Mesodermal cell (in vitro differentiated cells): ENCODE data around the gene SCN2B.

Experiments
- H3K27ac ChIP-seq: 2 replicates; pipeline ENCODE4 v1.7.0; 2013; ENCODE audit warnings: mild to moderate bottlenecking, low read depth, low read length, moderate library complexity; ENCODE audit not compliant: severe bottlenecking
- H3K36me3 ChIP-seq: 2 replicates; pipeline ENCODE4 v1.7.1; 2013; ENCODE audit warnings: mild to moderate bottlenecking, low read length, moderate library complexity; ENCODE audit not compliant: control insufficient read depth, insufficient read depth
- H3K4me1 ChIP-seq: one replicate; pipeline ENCODE4 v1.7.1; 2013; ENCODE audit warnings: mild to moderate bottlenecking, low read length; ENCODE audit not compliant: insufficient read depth, control insufficient read depth, poor library complexity, severe bottlenecking
- H3K4me3 ChIP-seq: 2 replicates; pipeline ENCODE4 v1.7.0; 2013; ENCODE audit warnings: low read length, control low read depth, mild to moderate bottlenecking; ENCODE audit not compliant: insufficient read depth, poor library complexity, severe bottlenecking; ENCODE audit errors: extremely low read depth
- H3K9me3 ChIP-seq: 2 replicates; pipeline ENCODE4 v1.7.1; 2013; ENCODE audit warnings: mild to moderate bottlenecking, low read length, moderate library complexity; ENCODE audit not compliant: control insufficient read depth
- WGBS, 2 experiments: methylation state at CpG; one replicate each; pipeline ENCODE4 v1.1.5; 2013; ENCODE audit warnings: missing lambda C conversion rate in 2 of 2; ENCODE audit not compliant: insufficient coverage in 2 of 2; 5-methylcytosine and 5-hydroxymethylcytosine counted together

The SCN2B gene

DNA sequence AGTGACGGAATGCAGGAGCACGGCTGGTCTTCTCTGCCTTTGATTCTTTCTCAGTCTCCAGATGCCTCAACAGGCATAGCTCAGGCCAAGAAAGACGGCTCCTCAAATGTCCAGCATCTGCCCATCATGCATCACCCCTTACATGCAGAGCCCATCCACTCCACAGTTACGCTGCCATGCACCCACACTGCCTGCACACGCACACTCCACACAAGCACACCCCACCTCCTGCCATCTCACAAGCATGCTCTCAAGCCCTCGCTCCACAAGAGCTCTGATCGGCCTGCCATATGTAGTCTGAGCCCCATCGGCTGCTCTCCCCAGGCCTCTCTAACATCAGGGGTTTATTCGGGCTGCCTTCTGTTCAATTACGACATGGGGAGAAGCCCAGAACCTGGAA lies 42.6 kb downstream of the SCN2B start:
- peaks cover 2% of the 10 kb centered on the region for H3K4me1 ChIP-seq
- no peak overlapping the region for H3K27ac ChIP-seq
- H3K9me3 ChIP-seq, result no peaks in the 10 kb centered on the region
- 93 to 94% methylated on average over 7 to 10 of the region's 10 CpGs for WGBS, 2 experiments
- no peak overlapping the region for H3K4me3 ChIP-seq
- H3K36me3 ChIP-seq, result no peaks in the 10 kb centered on the region

- H3K9me3 ChIP-seq, result no peaks in the 10 kb centered on the region
- no peak overlapping the region for H3K27ac ChIP-seq
- H3K4me3 ChIP-seq, result no peak overlapping the region
- H3K4me1 ChIP-seq, result no peaks in the 10 kb centered on the region
- 87% methylated on average over 10 to 12 of the region's 15 CpGs for WGBS, 2 experiments
- no peaks in the 10 kb centered on the region for H3K36me3 ChIP-seq
These were observed 43.9 kb downstream of the SCN2B start for GRCh38 chr11:118132385-118133151.

DNA sequence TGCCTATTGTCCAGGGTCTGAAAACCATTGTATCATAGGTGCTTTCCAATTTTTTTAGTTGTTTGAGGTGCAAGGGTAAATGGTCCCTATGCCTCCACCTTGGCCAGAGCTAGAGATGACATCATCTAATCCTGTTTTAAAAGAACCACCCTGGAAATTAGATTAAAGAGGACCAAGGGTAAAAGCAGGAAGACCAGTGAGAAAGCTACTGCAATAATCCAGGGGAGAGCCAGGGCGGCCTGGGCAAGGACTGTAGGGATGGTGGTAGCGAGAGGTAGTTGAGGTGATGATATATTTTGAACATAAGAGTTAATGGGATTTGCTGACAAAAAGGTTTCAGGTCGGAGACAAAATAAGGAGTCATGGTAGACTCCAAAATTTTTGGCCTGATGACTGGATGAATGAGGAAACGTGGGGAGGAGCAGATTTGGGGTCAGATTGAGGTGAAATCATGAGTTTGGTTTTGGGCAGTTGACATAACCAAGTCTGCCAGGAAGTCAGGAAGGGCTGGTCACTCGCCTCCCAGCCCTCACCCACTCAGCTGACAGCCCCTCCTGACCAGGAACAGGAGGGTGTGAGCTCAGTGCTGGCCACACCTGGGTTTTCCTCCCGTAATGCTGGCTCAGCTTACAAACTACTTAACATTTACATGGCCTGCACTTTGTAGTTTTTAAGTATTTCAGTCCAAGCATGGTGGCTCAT lies 46.8 kb downstream of the SCN2B start:
- 87 to 90% methylated on average over 5 to 6 of the region's 6 CpGs for WGBS, 2 experiments
- H3K9me3 ChIP-seq, result no peaks in the 10 kb centered on the region
- H3K36me3 ChIP-seq, result no peaks in the 10 kb centered on the region
- H3K27ac ChIP-seq, result no peak overlapping the region
- no peak overlapping the region for H3K4me3 ChIP-seq
- no peaks in the 10 kb centered on the region for H3K4me1 ChIP-seq

DNA sequence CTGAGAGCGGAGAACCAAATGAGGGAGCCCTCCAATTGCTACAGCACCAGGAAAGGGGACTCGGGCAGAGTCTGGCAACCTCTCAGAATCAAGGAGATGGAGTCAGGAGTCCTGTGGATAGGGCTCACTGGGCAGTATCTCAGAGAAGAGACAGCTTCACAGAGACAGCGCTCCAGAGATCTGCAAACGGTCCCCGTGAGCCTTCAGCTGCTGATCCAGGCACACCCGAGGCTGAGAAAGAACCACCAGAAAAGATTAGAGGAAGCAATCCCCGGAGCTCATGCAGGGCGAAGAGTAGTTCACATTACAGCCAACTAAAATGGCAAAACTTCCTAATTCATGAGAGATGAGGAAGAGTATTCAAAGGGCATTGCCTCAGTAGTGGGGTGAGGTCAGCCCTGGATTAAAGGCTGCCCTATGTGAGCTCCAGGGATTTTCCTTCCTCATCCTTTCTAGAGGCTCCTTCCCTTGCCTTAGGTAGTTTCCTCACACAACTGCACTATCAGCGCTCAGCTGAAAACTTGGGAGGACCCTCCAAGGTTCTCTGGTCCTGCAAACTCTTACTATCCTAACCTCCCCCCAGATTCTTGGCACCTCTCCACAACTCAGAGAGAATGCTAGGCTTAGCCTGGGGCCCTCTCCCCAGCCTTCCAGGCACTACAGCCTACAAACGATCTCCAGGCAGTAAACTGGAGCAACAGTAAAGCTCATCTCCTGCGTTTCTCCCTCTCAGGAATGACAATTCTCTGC lies 47.5 kb downstream of the SCN2B start:
- 82 to 90% methylated on average over 8 of the region's 11 CpGs for WGBS, 2 experiments
- H3K4me1 ChIP-seq, result no peaks in the 10 kb centered on the region
- H3K27ac ChIP-seq, result no peak overlapping the region
- H3K4me3 ChIP-seq, result no peak overlapping the region
- H3K36me3 ChIP-seq, result no peaks in the 10 kb centered on the region
- H3K9me3 ChIP-seq, result no peaks in the 10 kb centered on the region

DNA sequence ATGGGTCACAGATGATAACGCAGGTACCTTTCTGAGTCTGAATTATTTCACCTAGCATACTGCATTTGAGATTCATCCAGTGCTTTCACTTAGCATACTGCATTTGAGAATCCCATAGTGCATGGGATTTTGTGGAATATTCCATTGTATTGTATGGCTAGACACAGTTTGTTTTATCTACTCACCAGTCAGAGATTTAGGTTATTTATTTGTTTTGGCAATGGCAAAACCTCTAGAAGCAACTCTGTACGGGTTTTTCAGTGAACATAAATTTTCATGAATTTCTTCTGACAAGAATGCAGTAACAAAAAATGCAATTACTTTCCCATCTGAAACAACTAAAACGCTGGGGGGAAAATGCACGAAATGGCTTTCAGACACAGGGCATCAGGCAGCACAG lies 48.1 kb downstream of the SCN2B start:
- Histone ChIP-seq H3K4me3 (no peak overlapping the region), H3K27ac (no peak overlapping the region), H3K4me1 (no peaks in the 10 kb centered on the region), H3K9me3 (no peaks in the 10 kb centered on the region), H3K36me3 (no peaks in the 10 kb centered on the region)
- 89 to 93% methylated on average over 3 to 4 of the region's 4 CpGs for WGBS, 2 experiments

DNA sequence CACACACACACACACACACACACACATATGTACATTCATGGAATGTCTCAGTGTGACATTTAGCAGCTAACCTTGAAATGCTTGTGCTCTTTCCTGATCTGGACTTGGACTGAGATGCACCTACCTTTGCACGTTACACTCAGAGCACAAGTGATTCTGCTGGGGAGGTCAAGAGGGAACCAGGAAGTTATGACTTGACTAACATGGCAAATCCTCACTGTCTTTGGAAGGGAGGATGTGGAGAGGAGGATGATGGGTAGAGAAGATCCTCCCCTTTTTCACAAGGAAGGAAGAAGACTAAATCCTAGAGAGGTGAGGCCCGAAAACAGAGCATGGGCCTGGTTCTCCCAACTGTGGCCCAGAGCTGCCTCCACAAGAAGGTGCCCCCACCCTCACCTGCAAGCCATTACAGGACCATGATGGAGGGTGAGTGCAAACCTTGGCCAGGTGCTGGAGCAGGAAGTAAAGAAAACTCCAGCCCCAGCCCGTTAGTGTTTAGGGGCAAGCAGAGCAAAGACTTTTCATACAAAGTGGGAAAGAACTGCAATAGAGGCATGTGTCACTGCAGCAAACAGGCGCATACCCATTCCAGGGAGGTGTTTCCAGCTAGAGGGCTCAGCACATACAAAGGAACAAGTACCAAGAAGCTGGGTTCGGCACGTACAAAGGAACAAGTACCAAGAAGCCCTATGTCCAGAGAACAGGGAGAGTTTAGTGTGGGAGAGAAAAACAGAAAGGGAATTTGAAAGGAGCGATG lies 50.2 kb downstream of the SCN2B start:
- Histone ChIP-seq H3K4me3 (no peak overlapping the region), H3K4me1 (no peaks in the 10 kb centered on the region), H3K9me3 (no peaks in the 10 kb centered on the region), H3K36me3 (no peaks in the 10 kb centered on the region), H3K27ac (no peak overlapping the region)
- 91 to 96% methylated on average over 6 to 7 of the region's 7 CpGs for WGBS, 2 experiments

DNA sequence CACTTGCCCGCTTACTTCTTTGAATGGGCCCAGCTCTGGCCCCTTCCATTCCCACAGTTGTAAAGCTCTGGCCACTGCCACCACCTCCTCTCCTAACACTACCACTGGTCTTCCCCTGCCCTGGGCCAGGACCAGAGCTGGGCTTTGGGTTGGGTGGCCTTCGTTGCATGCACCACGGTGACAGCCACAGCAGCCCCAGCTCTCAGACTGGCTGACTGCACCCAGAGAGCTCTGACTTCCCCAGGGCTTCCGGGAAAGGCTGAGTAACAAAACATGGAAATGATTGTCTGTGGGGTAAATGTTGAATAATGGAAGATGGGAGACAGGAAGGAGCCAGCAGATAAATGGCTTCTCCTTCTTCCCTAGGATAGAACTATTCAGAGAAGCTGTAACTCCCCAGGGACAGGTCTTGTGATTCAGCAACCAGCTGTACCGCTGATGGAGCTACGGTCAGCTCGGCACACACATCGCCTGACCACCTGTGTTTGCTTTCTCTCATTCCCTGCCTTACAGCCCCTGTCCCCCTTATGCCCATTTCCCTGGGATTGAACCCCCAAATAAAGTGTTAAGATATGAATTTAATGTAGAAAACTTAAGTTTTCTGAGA lies 51.4 kb downstream of the SCN2B start:
- H3K27ac ChIP-seq, result no peak overlapping the region
- no peak overlapping the region for H3K4me3 ChIP-seq
- H3K9me3 ChIP-seq, result no peaks in the 10 kb centered on the region
- no peaks in the 10 kb centered on the region for H3K36me3 ChIP-seq
- WGBS, 2 experiments, result 93 to 95% methylated on average over 7 of the region's 8 CpGs
- no peaks in the 10 kb centered on the region for H3K4me1 ChIP-seq

DNA sequence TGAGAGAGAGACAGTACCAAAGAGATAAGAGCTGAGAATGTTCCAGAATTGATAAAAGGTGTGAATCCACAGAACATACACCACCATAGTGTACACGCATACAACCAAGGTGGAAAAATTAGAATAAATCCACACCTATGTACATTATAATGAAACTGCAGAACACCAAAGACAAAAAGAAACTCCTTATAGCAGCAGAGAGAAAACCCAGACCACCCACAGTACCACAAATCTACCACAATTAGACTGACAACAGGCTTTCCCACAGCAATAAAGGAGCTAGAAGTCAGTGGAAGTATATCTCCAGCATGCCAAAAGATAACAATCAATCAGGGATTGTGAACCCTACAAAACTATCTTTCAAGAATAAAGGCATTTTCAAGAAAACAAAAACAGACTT lies 55.6 kb downstream of the SCN2B start:
- WGBS, 2 experiments, result 60% methylated on average over 1 of the region's 1 CpG; no CpG with 5 or more reads in 1 of the 2 experiments
- Histone ChIP-seq H3K27ac (no peak overlapping the region), H3K36me3 (no peaks in the 10 kb centered on the region), H3K4me3 (no peak overlapping the region), H3K9me3 (no peaks in the 10 kb centered on the region), H3K4me1 (no peaks in the 10 kb centered on the region)

GRCh38 chr11:118117790-118118601 lies 58.4 kb downstream of the SCN2B start:
- no peak overlapping the region for H3K4me3 ChIP-seq
- H3K27ac ChIP-seq, result no peak overlapping the region
- WGBS, 2 experiments, result 88 to 96% methylated on average over 4 to 5 of the region's 9 CpGs
- H3K9me3 ChIP-seq, result no peaks in the 10 kb centered on the region
- no peaks in the 10 kb centered on the region for H3K4me1 ChIP-seq
- H3K36me3 ChIP-seq, result no peaks in the 10 kb centered on the region
